ENCODE measurements around the gene MAN1A1.

The MAN1A1 gene

DNA sequence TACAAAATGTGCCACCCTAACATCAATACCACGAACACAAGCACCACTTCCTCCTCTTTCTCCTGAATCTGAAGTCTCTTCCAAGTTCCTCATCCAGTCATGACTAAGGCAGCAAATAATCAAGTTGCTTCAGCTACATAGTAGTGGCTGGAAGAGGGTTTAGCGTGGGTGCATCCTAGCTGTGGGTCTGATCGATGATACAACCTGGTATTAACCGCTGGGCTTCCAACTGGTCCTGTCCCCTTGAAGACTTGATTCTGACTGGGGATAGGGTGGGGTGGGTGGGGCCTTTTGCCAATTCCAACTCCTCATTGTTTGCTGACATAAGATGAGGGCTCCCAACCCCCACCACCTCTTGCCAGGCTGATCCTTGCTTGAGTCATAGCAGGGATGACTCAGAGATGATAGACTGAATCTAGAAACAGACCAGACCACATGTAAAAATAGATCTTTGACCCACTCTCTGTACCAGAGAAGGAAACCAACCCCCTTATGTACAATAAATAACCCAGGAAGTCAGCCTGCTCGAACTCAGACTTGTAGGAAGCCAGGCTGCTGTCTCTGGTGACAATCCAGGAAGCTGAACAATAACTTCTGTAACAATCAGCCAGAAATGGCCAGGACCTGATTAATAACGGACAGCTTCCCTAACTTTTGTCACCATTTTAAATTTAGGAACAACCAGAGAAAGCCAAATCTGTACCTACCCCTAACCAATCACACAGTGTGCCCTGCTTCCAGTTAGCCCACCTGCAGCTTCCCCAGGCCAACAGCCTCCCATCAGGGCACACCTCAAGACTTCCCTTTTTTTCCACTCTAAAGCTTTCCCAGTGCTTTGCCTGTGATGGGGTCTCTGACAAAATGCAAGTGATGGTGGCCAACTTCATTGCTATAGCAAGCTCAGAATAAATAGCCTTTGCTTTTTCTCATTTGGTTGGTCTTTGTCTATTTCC lies 202.2 kb downstream of the MAN1A1 start:
- peak; percentile 75 for DNase-seq (ENCODE audit: low spot score)
- in situ Hi-C loops (cut with MboI; ENCODE audit: low pct_unique_long_range_greater_than_20kb, low sequenced_read_pairs, unreplicated experiment): no loop called here
- TF ChIP-seq, protein P1, sequence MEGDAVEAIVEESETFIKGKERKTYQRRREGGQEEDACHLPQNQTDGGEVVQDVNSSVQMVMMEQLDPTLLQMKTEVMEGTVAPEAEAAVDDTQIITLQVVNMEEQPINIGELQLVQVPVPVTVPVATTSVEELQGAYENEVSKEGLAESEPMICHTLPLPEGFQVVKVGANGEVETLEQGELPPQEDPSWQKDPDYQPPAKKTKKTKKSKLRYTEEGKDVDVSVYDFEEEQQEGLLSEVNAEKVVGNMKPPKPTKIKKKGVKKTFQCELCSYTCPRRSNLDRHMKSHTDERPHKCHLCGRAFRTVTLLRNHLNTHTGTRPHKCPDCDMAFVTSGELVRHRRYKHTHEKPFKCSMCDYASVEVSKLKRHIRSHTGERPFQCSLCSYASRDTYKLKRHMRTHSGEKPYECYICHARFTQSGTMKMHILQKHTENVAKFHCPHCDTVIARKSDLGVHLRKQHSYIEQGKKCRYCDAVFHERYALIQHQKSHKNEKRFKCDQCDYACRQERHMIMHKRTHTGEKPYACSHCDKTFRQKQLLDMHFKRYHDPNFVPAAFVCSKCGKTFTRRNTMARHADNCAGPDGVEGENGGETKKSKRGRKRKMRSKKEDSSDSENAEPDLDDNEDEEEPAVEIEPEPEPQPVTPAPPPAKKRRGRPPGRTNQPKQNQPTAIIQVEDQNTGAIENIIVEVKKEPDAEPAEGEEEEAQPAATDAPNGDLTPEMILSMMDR (IDR thresholded peaks at IDR 0.05; ENCODE audit: extremely low read depth, insufficient read depth, missing control alignments): no peak

- no peak for DNase-seq (ENCODE audit: low spot score)
- in situ Hi-C loops (cut with MboI; ENCODE audit: low pct_unique_long_range_greater_than_20kb, low sequenced_read_pairs, unreplicated experiment): no loop called here
These were observed 204.4 kb downstream of the MAN1A1 start for GRCh38 chr6:119145111-119145510.

DNA sequence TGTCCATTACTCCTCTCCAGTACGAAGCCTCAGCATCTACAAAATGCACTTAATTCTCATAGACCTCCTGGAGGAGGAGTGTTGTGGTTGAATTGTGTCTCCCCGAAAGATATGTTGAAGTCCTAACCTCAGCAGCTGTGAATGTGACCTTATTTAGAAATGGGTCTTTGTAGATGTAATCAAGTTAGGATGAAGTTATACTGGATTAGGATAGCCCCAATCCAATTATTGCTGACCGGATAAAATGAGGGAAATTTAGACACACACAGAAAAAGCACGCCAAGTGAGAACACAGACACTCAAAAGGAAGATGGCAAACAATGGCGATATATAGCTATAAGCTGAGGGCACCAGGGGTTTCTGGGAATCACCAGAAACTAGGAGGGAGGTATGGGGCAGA lies 206.9 kb downstream of the MAN1A1 start:
- no peak for DNase-seq (ENCODE audit: low spot score)
- TF ChIP-seq, protein P1 (IDR thresholded peaks at IDR 0.05; ENCODE audit: extremely low read depth, insufficient read depth, missing control alignments): no peak
- in situ Hi-C loops (cut with MboI; ENCODE audit: low pct_unique_long_range_greater_than_20kb, low sequenced_read_pairs, unreplicated experiment): no loop called here

More at GRCh38 chr6:119145111-119145510, 204.4 kb downstream of the MAN1A1 start:
- TF ChIP-seq, protein P1 (IDR thresholded peaks at IDR 0.05; ENCODE audit: extremely low read depth, insufficient read depth, missing control alignments): no peak

- TF ChIP-seq, protein P1 (IDR thresholded peaks at IDR 0.05; ENCODE audit: extremely low read depth, insufficient read depth, missing control alignments): no peak
- DNase-seq (ENCODE audit: low spot score): no peak
- in situ Hi-C loops (cut with MboI; ENCODE audit: low pct_unique_long_range_greater_than_20kb, low sequenced_read_pairs, unreplicated experiment): no loop called here
These were observed 207.5 kb downstream of the MAN1A1 start for GRCh38 chr6:119142041-119142440.

- DNase-seq (ENCODE audit: low spot score): no peak
- TF ChIP-seq, protein P1 (IDR thresholded peaks at IDR 0.05; ENCODE audit: extremely low read depth, insufficient read depth, missing control alignments): no peak
- in situ Hi-C loops (cut with MboI; ENCODE audit: low pct_unique_long_range_greater_than_20kb, low sequenced_read_pairs, unreplicated experiment): no loop called here
These were observed 209.1 kb downstream of the MAN1A1 start for GRCh38 chr6:119140196-119141140.

GRCh38 chr6:119138906-119139541 lies 210.5 kb downstream of the MAN1A1 start:
- peak; percentile 28 for DNase-seq (ENCODE audit: low spot score)
- in situ Hi-C loops (cut with MboI; ENCODE audit: low pct_unique_long_range_greater_than_20kb, low sequenced_read_pairs, unreplicated experiment): no loop called here
- TF ChIP-seq, protein P1 (IDR thresholded peaks at IDR 0.05; ENCODE audit: extremely low read depth, insufficient read depth, missing control alignments): no peak
